ENCODE measurements around the gene SLC25A33. TPM values are rescaled to one million over a fixed set of nuclear protein-coding genes. Genes with fewer than 3 reads are reported as not detected.

The SLC25A33 gene
- total RNA-seq, 1 donor from 2014 or later, result 5.9 TPM

GRCh38 chr1:9586147-9586766, 47.0 kb downstream of the SLC25A33 start:
- intact Hi-C loops (cut with micrococcal nuclease), result loop anchor here (5.0 kb wide), 1 partner anchor 44 kb away; no protein-coding TSS in a partner anchor

- intact Hi-C loops (cut with micrococcal nuclease), result loop anchor here (1.0 to 5.0 kb wide), 5 partner anchors 39 to 322 kb away; partner anchors contain the start of gene CTNNBIP1
These were observed 49.4 kb downstream of the SLC25A33 start, which contains the start of gene TMEM201 for GRCh38 chr1:9588551-9589143. TMEM201 (plus strand) TSS chr1:9588911; CDS start chr1:9588931, 20 bp downstream.

GRCh38 chr1:9589144-9589718, 50.0 kb downstream of the SLC25A33 start:
- intact Hi-C loops (cut with micrococcal nuclease), result loop anchor here (2.0 to 5.0 kb wide), 4 partner anchors 47 to 322 kb away; partner anchors contain the start of gene CTNNBIP1

GRCh38 chr1:9589719-9590157, 50.5 kb downstream of the SLC25A33 start:
- intact Hi-C loops (cut with micrococcal nuclease), result loop anchor here (2.0 to 5.0 kb wide), 4 partner anchors 47 to 321 kb away; partner anchors contain the start of gene CTNNBIP1

- intact Hi-C loops (cut with micrococcal nuclease), result no loop called here
These were observed 50.9 kb downstream of the SLC25A33 start for GRCh38 chr1:9590201-9590600.

GRCh38 chr1:9590945-9591668, 51.8 kb downstream of the SLC25A33 start:
- intact Hi-C loops (cut with micrococcal nuclease), result no loop called here

GRCh38 chr1:9591669-9592509, 52.6 kb downstream of the SLC25A33 start:
- intact Hi-C loops (cut with micrococcal nuclease), result no loop called here

- intact Hi-C loops (cut with micrococcal nuclease), result no loop called here
These were observed 53.3 kb downstream of the SLC25A33 start for GRCh38 chr1:9592510-9593075.

- intact Hi-C loops (cut with micrococcal nuclease), result no loop called here
These were observed 53.9 kb downstream of the SLC25A33 start for GRCh38 chr1:9593147-9593491.

- intact Hi-C loops (cut with micrococcal nuclease), result no loop called here
These were observed 54.5 kb downstream of the SLC25A33 start for GRCh38 chr1:9593492-9594465.

GRCh38 chr1:9594471-9595155, 55.3 kb downstream of the SLC25A33 start:
- intact Hi-C loops (cut with micrococcal nuclease), result no loop called here

- intact Hi-C loops (cut with micrococcal nuclease), result no loop called here
These were observed 56.1 kb downstream of the SLC25A33 start for GRCh38 chr1:9595156-9595967.

GRCh38 chr1:9595968-9596340, 56.7 kb downstream of the SLC25A33 start:
- intact Hi-C loops (cut with micrococcal nuclease), result no loop called here

GRCh38 chr1:9596415-9597123, 57.3 kb downstream of the SLC25A33 start:
- intact Hi-C loops (cut with micrococcal nuclease), result no loop called here

GRCh38 chr1:9597361-9598315, 58.4 kb downstream of the SLC25A33 start:
- intact Hi-C loops (cut with micrococcal nuclease), result no loop called here

GRCh38 chr1:9598316-9598700, 59.0 kb downstream of the SLC25A33 start:
- intact Hi-C loops (cut with micrococcal nuclease), result no loop called here
